DMS53 treated with DMSO at 0.1 percent for 48 hours (cell line): Measurements from ENCODE around the gene IL6R.
"Not testable (repeated sequence)": the region's sequence is repeated elsewhere in the genome, so short reads cannot be mapped to it uniquely, and the experiment has no call there.

Experiments used
- DNase-seq: peaks from one replicate; lab custom pipeline; 2025; ENCODE audit not compliant: unreplicated experiment; lab: John Stamatoyannopoulos, UW

The IL6R gene

GRCh38 chr1:154479764-154480421 is 74.8 kb downstream of the IL6R start:
- peak; percentile 78 for DNase-seq

- DNase-seq, result no peak
Measured at GRCh38 chr1:154481053-154481452, 75.9 kb downstream of the IL6R start.

DNA sequence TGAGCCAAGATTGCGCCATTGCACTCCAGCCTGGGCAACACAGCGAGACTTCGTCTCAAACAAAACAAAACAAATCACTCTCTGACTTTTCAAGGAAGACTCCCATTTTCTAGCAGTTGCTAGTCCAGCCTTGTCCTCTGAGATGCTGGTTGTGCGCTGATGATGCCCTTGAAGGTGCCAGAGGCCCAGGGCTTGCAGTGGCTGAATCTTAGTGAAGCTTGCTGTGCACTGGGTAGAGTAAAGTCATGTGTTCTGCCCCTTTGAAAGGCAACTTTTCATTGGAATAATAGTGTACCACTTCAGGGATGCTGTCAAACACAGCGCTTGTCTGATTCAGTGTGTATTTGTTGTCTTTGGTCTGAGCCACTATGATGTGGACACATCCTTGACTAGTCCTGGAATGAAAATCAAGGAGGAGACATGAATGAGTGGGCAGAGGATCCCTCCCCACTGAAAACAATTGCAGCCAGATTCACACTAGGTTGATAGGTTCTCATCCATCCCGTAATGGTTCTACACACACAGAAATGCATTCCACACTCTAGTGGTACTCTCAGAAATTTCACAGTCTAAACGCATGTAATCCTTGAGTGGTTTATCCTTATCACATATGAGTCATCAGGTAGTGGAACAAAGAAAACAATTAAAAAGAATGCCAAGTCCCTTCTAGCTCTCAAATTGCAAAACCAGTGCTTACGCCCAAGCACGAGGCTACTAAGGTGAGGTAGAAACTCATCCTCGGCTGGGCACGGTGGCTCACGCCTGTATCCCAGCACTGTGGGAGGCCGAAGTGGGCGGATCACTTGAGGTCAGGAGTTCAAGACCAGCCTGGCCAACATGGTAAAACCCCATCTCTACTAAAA is 79.0 kb downstream of the IL6R start:
- peak; percentile 22 for DNase-seq

DNA sequence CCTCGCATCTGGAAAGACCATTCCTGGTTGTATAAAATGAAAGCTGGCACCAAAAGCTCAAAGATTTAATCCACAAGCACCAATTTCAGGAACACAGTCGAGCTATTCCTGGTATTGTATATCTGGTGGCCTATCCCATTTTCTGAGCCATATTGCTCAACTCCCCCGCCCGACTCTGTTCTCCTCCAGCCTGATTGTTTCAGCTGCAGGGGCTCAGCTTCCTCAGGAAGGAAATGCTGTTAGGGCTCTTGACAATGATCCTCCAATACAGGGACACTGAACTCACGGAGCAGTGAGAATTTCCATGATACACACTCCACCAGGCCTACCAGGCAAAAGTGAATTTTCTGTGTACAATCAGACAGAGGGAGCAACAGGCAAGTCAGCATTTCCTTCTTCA is 80.0 kb downstream of the IL6R start:
- DNase-seq, result no peak

DNA sequence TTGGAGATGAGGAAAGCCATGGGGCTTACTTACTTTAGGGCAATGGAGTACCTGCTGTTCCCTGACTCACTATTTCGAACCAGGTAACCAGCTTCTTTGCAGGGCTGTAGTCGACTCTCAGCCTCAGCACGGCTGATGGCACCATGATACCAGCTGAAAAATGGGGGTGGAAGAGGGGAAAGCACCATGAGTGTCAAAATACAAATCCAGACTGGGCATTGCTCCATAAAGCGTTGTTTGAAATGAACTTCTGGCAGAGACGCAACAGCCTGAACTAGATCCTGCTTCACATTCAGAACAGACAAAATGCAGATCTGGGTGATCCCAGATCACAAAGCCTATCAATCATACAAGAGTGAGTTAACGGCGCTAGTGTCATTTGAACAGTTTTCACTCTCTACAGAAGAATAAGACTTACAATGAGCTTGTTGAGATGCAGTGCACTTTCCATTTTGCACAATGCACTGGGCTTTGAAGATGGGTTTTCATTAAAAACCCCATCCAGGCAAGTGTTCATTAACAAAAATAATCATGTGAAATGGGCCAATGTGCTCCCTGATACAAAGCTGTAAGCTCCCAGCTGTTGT is 80.9 kb downstream of the IL6R start:
- no peak for DNase-seq

DNA sequence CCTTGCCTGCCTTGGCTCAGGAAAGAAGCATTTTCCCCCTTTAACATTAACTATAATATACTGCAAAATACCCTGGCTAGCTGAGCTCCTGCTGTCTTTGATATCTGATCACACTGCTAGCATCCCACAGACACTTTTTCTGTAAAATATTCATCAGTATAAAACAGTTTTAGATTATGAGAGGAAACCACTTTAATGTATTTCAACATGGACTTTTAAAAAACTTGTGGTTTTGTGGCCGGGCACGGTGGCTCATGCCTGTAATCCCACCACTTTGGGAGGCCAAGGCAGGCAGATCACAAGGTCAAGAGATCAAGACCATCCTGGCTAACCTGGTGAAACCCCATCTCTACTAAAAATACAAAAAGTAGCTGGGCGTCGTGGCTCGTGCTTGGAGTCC is 81.6 kb downstream of the IL6R start:
- not testable (repeated sequence) for DNase-seq

DNA sequence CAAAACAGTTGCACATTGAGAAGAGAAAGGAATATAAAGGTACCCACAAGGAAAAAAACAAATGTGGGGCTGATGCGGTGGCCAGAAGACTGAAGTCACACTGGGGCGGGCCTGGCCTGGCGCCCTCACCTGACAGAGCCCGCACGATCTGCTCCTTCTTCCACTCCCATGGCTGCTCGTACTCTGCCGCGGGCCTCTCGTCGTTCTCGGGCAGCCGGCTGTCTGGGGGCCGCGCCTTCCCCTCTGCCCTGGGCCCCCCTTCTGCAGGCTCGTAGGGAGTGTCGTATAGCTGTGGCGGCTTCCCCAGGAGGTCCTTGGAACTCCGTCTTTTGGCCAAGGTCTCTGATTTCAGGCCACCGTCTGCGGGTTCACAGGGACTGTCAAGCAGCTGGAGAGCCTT is 83.8 kb downstream of the IL6R start:
- no peak for DNase-seq

DNA sequence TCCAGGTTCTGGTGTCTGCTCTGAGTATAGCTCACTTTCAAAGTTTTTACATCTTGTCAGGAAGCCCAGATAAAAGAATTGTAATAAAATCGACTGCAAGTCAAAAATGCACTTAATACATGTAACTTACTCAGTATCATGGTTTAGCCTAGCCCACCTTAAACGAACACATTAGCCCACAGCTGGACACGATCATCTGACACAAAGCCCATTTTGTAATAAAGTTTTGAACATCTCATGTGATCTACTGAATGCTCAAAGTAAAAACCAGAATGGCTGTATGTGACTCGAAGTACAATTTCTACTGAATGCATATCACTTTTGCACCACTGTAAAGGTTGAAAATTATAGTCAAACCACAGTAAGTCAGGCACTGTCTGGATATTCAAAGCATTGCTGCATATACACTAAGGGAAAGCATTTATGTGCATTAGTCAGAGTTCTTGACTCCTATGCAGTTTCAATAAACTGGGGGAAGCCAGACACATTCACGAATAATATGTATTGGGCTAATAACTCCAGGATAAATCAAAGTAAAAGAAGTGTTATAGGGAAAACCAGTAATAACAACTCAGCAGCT is 84.6 kb downstream of the IL6R start:
- no peak for DNase-seq

DNA sequence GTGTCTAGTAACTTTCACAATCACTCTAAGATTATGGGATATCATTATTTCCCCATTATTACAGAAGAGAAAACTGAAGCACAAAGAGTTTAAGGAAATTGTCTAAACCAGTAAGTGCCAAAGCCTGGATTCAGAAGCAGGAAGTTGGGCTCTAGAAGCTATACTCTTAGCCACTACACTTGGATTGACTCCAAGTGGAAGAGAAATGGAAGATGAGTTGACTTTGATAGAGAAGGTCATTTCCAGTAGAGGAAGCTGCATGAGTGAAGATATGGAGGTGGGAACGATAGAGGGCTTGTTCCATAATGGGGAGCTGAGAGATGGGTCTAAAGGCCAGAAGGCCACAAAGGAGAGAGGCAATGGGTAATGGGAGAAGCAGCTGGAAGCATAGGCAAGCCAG is 85.2 kb downstream of the IL6R start:
- no peak for DNase-seq

DNA sequence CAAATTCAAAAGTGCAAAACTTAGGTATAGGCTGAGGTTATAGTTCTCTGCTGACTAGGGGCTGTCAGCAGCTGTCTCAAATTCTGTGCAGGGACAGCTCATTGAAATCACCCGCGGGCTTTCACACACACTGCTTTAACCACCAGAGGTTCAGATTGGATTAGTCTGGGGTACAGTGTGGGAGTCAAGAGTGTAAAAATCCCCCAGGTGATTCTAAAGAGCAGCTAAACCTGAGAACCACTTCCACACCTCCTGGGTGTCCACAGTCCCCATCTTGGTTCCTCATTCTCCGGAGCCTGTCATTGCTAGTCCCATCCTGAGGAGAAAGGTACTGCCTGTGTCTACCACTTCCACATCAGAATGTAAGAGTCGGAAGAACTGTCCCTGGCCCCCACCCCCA is 87.0 kb downstream of the IL6R start:
- DNase-seq, result no peak

DNA sequence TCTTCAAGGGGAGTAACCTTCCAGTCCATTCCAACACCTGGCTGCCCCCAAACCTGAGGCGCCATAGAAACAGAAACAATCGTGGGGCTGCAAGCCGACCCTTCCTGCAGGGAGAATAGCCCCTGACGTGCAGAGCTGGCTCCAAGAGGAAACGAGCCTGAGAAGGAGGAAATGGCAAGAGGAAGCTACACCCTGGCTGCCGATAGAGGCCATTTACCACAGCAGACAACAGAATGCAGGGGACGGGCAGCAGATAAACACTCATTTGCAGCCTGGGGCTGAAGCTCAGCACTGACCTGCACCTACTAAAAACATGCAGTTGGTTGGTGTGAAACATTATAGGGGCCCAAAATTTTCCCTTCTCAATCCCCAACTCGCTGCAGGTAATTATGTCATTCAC is 88.1 kb downstream of the IL6R start:
- no peak for DNase-seq

DNA sequence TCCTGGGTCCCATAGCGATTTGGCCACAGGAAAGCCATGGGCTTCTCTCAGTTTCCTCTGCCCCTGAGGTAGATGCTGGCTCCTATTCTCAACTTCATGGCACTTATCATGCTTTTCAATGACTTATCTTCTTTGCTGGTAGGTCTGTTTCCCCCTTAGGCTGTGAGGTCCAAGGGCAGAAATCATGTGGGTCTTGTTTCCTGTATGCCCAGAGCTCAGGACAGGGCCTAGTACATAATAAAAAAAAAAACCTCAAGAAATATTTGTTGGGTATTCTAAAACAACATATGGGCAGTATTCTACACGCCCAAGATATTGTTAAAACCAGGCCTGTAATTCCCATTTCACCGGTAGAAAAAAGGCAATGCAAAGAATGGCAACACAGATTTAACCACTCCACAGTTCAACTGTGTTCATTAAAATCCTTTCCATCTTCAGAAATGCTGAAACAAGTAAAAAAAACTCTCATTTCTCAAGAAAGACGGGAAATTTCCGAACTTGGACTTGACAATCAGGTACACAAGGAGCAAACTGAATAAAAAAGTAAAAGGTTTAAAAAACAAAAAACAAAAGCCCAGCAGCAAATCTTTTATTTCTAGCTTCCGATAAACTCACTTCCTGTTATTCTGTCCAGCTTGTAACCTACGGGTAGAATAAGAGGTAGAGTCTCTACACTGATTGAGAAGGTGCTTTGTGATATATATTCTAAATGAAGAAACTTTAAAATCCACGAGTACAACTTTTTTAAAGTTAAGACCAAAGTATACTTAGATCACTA is 90.5 kb downstream of the IL6R start:
- DNase-seq, result no peak

GRCh38 chr1:154496383-154496782 is 91.2 kb downstream of the IL6R start:
- no peak for DNase-seq

DNA sequence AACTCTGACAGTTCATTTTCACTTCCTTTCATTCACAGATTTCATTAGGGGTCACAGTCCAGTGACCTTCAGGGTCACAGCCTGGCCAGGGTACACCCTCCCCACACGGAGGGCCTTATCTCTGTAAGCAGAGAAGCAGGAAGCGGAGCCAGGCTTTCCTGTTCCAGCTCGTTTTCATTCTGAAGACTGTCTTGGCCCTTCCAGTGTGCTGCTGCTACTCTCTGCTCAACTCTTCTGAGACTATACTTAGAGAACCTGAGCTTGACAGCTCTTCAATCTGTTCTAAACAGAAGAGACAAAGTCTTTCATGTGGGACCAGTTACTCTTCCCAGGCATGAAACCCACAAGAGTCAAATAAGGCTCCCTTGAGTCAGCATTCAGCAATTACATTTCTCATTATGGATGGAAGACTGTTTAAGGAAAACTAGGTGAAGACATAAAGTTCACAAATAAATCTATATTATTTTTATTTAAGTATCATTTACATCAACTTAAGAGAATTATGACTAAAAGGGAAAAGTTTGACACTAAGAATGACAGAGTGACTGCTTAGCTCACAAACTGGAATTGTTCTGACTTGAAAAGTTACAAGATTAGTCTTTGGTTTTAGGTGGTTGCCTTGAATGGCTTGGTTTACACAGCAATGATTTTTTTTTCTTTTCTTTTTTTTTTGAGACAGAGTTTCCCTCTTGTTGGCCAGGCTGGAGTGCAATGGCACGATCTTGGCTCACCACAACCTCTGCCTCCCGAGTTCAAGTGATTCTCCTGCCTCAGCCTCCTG is 92.1 kb downstream of the IL6R start:
- DNase-seq, result no peak

DNA sequence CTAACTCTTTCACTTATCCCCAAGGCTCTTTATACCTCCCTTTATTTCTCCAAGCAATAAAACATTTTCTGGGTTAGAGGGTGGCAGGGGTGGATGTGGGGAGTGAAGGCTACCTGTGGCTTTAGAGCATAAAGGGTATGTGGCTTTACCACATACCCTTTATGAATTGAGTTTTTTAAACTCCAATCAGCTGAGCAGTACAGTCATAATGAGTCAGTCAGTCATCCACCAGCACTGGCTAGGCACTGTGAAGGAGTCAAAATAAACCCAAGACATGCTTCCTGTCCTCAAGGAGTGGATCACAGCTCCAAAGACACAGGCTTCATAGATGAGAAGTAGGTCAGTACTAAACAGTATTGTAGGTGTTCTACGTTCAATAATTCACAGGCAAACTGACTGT is 94.3 kb downstream of the IL6R start:
- no peak for DNase-seq

GRCh38 chr1:154500533-154500932 is 95.4 kb downstream of the IL6R start:
- no peak for DNase-seq

- no peak for DNase-seq
Measured at GRCh38 chr1:154501423-154502065, 96.4 kb downstream of the IL6R start.

DNA sequence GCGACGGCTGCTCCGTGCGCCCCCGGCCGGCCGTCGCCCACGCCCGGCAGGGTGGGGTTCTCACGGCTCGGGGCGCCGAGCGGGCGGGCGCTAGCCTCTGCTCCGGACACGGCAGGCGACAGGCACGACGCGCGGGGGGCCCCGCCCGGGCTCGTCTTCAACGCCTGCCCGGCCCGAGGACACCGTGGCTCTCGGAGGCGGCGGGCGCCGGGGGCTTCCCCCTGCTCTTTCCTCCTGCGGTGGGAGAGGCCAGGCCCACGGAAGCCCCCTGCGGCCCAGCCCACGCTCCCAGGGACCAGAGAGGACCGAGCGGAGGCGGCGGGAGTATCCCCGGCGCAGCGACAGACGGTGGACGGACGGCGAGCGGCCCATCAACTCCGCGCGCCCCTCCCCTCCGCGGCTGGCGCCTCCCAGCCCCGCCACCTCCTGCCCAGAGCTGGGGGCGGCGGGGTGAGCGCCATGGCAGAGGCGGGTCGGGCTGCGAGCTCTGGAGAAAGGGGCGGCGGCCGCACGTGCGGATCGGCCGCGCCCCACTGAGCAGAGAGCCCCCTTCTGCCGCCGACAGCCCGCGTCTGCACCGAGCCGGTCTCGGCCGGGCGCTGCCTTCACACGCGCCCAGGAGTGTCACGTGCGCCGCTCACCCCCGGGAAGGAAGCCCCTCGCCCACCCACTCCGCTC is 97.1 kb downstream of the IL6R start, which contains the start of the genes SHE and TDRD10:
Gene SHE (minus strand): TSS at position 347 of the 678 bp plus-strand sequence. CDS start 386 bp downstream, outside the sequence.
Gene TDRD10 (plus strand): TSS at position 154 of the 678 bp plus-strand sequence. CDS start 4,685 bp downstream, outside the sequence.
- DNase-seq, result no peak

DNA sequence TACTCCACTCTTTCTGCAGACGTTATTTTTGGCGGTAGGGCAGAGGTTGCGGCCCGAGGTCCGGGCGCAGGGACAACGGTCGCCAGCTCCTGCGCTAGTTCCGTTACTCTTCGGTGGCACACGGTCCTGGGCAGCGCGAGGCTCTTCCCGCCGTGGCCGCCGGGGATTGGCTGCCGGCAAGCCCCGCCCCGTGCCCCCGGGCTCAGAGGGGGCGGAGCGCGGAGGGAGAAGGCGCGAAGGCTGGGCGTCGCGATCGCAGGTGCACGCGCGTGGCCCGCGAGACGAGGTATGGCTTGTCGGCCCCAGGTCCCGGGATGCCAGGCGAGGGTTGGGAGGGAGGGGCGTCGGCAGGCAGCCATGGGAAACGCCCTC is 97.6 kb downstream of the IL6R start:
- DNase-seq, result no peak
